GM12878 (cell line): Measurements from ENCODE around the gene PRRC1. TPM values are rescaled to one million over a fixed set of nuclear protein-coding genes. Genes with fewer than 3 reads are reported as not detected.

Source experiments
- ATAC-seq: fragments of 200-7000 bp; cut with Tn5 transposase; 3 replicates; pipeline ENCODE4 v1.9.1; 2020; ENCODE audit warnings: mild to moderate bottlenecking, moderate library complexity
- BruUV-seq: library from RNA; stranded (reverse); fragments of 400-500 nt; replicated peaks from 2 replicates; lab custom pipeline; 2021; lab: Mats Ljungman, UMichigan
- CTCF ChIA-PET: fragments of 300-600 bp; sonication (Branson Sonifier 250); formaldehyde crosslinking; extraction: SDS; loops from one replicate; lab custom pipeline; 2021; ENCODE audit warnings: inconsistent platforms; lab: Yijun Ruan, JAX
- POLR2A ChIA-PET: fragments of 350-600 bp; formaldehyde crosslinking; extraction: SDS; loops from one replicate; lab custom pipeline; 2021; ENCODE audit warnings: inconsistent platforms; lab: Charles Lee
- RAD21 ChIA-PET: fragments of 300-600 bp; sonication (Branson Sonifier 250); formaldehyde crosslinking; loops from one replicate; lab custom pipeline; 2023; ENCODE audit warnings: antibody characterized with exemption; ENCODE audit not compliant: unreplicated experiment; lab: Charles Lee
- SMC1A ChIA-PET: fragments of 300-600 bp; sonication (Branson Sonifier 250); formaldehyde crosslinking; loops from one replicate; lab custom pipeline; 2023; ENCODE audit not compliant: unreplicated experiment, uncharacterized antibody; lab: Charles Lee
- DNase-seq: peaks from one replicate; pipeline ENCODE4 v3.0.0-alpha.2; 2011; ENCODE audit warnings: low read depth, low spot score
- FAIRE-seq: peaks from 3 replicates; lab custom pipeline; 2011; peaks lifted over from hg19 to GRCh38; lab: Jason Lieb, UNC
- H2AFZ ChIP-seq: 2 replicates; pipeline ENCODE4 v1.6.0; 2011; ENCODE audit warnings: low read depth, low read length, control low read depth; ENCODE audit not compliant: control insufficient read depth
- H3K27ac ChIP-seq: 2 replicates; pipeline ENCODE4 v1.5.1; 2011; ENCODE audit warnings: control low read depth; ENCODE audit not compliant: control insufficient read depth, insufficient read depth
- H3K27me3 ChIP-seq, 2 experiments: replicated peaks in 1 of 2; 2 replicates each; pipeline versions ENCODE4 v1.6.0 to v1.6.1; 2011; ENCODE audit warnings: low read length in 1 of 2; ENCODE audit not compliant: control insufficient read depth in 2 of 2, insufficient read depth in 2 of 2
- H3K36me3 ChIP-seq, 2 experiments: 2 replicates each; pipeline ENCODE4 v1.5.1; 2011; ENCODE audit warnings: low read length in 1 of 2; ENCODE audit not compliant: control insufficient read depth in 2 of 2, insufficient read depth in 2 of 2
- H3K4me1 ChIP-seq: 2 replicates; pipeline ENCODE4 v1.6.1; 2011; ENCODE audit warnings: mild to moderate bottlenecking, low read length, moderate library complexity, mixed read lengths; ENCODE audit not compliant: control insufficient read depth, insufficient read depth
- H3K4me2 ChIP-seq: 2 replicates; pipeline ENCODE4 v1.6.0; 2011; ENCODE audit warnings: control low read depth; ENCODE audit not compliant: control insufficient read depth, insufficient read depth
- H3K4me3 ChIP-seq: fragments of 200-600 bp; sonication (generic); 2 replicates; pipeline ENCODE4 v1.5.1; 2016
- H3K79me2 ChIP-seq: 2 replicates; pipeline ENCODE4 v1.6.0; 2011; ENCODE audit warnings: low read length; ENCODE audit not compliant: control insufficient read depth, insufficient read depth
- H3K9ac ChIP-seq: 2 replicates; pipeline ENCODE4 v1.8.0; 2011; ENCODE audit warnings: low read length, control low read depth, mixed read lengths; ENCODE audit not compliant: control insufficient read depth, insufficient read depth
- H3K9me3 ChIP-seq: replicated peaks from 3 replicates; pipeline ENCODE4 v1.5.1; 2011; ENCODE audit warnings: mild to moderate bottlenecking, low read length; ENCODE audit not compliant: control insufficient read depth, insufficient read depth
- H4K20me1 ChIP-seq: 2 replicates; pipeline ENCODE4 v1.6.0; 2011; ENCODE audit not compliant: control insufficient read depth, insufficient read depth
- MEF2B ChIP-seq: fragments of 450-650 bp; IDR thresholded peaks from 2 replicates; pipeline ENCODE4 v1.6.1; 2018; ENCODE audit warnings: mild to moderate bottlenecking, moderate library complexity; ENCODE audit not compliant: partially characterized antibody, poor library complexity, severe bottlenecking
- POLR2AphosphoS5 ChIP-seq: IDR thresholded peaks from 2 replicates; pipeline ENCODE4 v1.6.1; 2011; ENCODE audit warnings: mild to moderate bottlenecking, low read length, inconsistent platforms
- TCF7 ChIP-seq: IDR thresholded peaks from 2 replicates; pipeline ENCODE4 v1.6.1; 2014; ENCODE audit warnings: antibody characterized with exemption, borderline replicate concordance
- WGBS: methylation state at CpG from one replicate; pipeline ENCODE4 v1.1.6; 2016; ENCODE audit warnings: low lambda C conversion rate; ENCODE audit not compliant: insufficient replicate concordance, insufficient coverage; ENCODE audit errors: missing lambda C conversion rate; 5-methylcytosine and 5-hydroxymethylcytosine counted together
- in situ Hi-C: fragments of 300-500 bp; cut with MboI; formaldehyde crosslinking; loops from 9 replicates; pipeline ENCODE4 v1.14.3; 2018; ENCODE audit warnings: mixed read lengths
- intact Hi-C: fragments of 100-400 bp; cut with micrococcal nuclease; formaldehyde crosslinking; loops from one replicate; pipeline ENCODE4 v1.14.2; 2022; ENCODE audit not compliant: unreplicated experiment
- polyA plus RNA-seq, 11 experiments: library from polyadenylated mRNA; depleted of rRNA in 4 of 11; unstranded in 6 of 11; stranded (reverse) in 5 of 11; fragments of >200 nt; fragmentation: Nextera tagmentation in 4 of 11; fragmentation: Illumina TruSeq in 1 of 11; extraction: Ambion mirVana in 4 of 11; extraction: Trizol in 1 of 11; gene quantifications; 1 replicate in 1 of 11; 2 replicates in 10 of 11; pipeline versions ENCODE4 v1.2.1 to v1.2.3, GENCODE V29; 2011 to 2016; ENCODE audit warnings: inconsistent platforms in 2 of 11, missing spikeins in 2 of 11, low read depth in 1 of 11
- total RNA-seq, 4 experiments: library from RNA; depleted of rRNA in 3 of 4; stranded (reverse); fragments of >200 nt in 3 of 4; fragmentation: Illumina TruSeq in 1 of 4; extraction: Trizol in 1 of 4; gene quantifications; 2 replicates each; pipeline versions ENCODE4 v1.2.1 to v1.2.3, GENCODE V29; 2013 to 2021
- TF ChIP-seq, protein P1 (sequence below), 3 experiments: IDR thresholded peaks in 2 of 3; conservative IDR thresholded peaks in 1 of 3; 2 replicates each; pipeline ENCODE4 v1.5.1; 2011; ENCODE audit warnings: low read depth in 3 of 3, low read length in 3 of 3, mild to moderate bottlenecking in 3 of 3, control low read depth in 2 of 3, moderate library complexity in 2 of 3, inconsistent platforms in 1 of 3, mixed read lengths in 1 of 3; ENCODE audit not compliant: control insufficient read depth in 2 of 3, insufficient read depth in 1 of 3; ENCODE audit errors: extremely low read depth in 1 of 3
- TF ChIP-seq, protein P2 (sequence below): fragments of 450-650 bp; formaldehyde crosslinking; IDR thresholded peaks from 2 replicates; pipeline ENCODE4 v1.5.0; 2022; ENCODE audit warnings: mild to moderate bottlenecking, missing genetic modification characterization
- TF ChIP-seq, protein P3 (sequence below): fragments of 450-650 bp; IDR thresholded peaks from 2 replicates; pipeline ENCODE4 v1.6.1; 2018; ENCODE audit warnings: borderline replicate concordance, mild to moderate bottlenecking; ENCODE audit not compliant: partially characterized antibody
- TF ChIP-seq, protein P4 (sequence below): IDR thresholded peaks from 2 replicates; pipeline ENCODE4 v1.6.1; 2012; ENCODE audit warnings: low read depth, low read length, improper control_type of control experiment
- TF ChIP-seq, protein P5 (sequence below): IDR thresholded peaks from 2 replicates; pipeline ENCODE4 v1.6.1; 2012; ENCODE audit warnings: low read length, inconsistent platforms

PRRC1 gene
- total and polyA plus RNA-seq, 10 of the 15 experiments (the other 5 are each of a cell fraction or from before 2014, with no cell fraction given) = 19.0 to 54.5 (median 31.0) TPM

DNA sequence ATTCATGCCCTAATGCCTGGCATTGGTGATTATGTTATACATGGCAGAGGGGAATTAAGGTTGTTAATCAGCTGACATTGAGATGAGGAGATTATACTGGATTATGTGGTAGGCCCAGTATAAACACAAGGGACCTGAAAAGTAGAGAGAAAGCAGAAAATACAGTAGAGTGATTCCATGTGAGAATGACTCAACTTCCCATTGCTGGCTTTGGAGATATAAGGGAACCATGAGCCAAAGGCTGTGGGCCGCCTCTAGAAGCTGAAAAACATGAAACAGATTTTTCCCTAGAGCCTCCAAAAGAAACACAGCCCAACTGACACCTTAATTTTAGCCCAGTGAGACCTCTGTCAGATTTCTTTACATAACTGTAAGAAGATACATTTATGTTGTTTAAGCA, 66.4 kb downstream of the PRRC1 start:
- Histone ChIP-seq H3K27ac (no peak overlapping the region), H3K27me3 (no peaks in the 10 kb centered on the region), H3K4me1 (peaks cover 28% of the 10 kb centered on the region), H3K4me3 (no peak overlapping the region), H3K9ac (no peak overlapping the region), H3K79me2 (no peaks in the 10 kb centered on the region), H3K4me2 (no peak overlapping the region), H2AFZ (no peak overlapping the region), H4K20me1 (no peaks in the 10 kb centered on the region), H3K36me3 (no peaks in the 10 kb centered on the region), H3K9me3 (no peaks in the 10 kb centered on the region)
- CTCF ChIA-PET = interaction anchor here (1.3 to 7.2 kb wide), 5 partner anchors 8 to 20 kb away, joined by 3 to 104 read pairs (median 15); no protein-coding TSS in a partner anchor
- BruUV-seq = no TSS peak
- DNase-seq (no peak), ATAC-seq (no peak), FAIRE-seq (no peak)
- RAD21 ChIA-PET = interaction anchor here (2.3 to 9.1 kb wide), 2 partner anchors 8 to 14 kb away, joined by 6 to 249 read pairs; no protein-coding TSS in a partner anchor
- in situ Hi-C loops (no loop called here), intact Hi-C loops (no loop called here)
- POLR2A ChIA-PET = interaction anchor here (6.6 kb wide), 1 partner anchor 12 kb away, joined by 65 read pairs; no protein-coding TSS in a partner anchor
- WGBS = 0% methylated on average over 1 of the region's 1 CpG
- SMC1A ChIA-PET = interaction anchor here (1.4 to 6.8 kb wide), 4 partner anchors 10 to 81 kb away, joined by 3 to 177 read pairs (median 4); no protein-coding TSS in a partner anchor
- TF ChIP-seq MEF2B = no peak
- no peak for TF ChIP-seq POLR2AphosphoS5
- TF ChIP-seq, protein P1, sequence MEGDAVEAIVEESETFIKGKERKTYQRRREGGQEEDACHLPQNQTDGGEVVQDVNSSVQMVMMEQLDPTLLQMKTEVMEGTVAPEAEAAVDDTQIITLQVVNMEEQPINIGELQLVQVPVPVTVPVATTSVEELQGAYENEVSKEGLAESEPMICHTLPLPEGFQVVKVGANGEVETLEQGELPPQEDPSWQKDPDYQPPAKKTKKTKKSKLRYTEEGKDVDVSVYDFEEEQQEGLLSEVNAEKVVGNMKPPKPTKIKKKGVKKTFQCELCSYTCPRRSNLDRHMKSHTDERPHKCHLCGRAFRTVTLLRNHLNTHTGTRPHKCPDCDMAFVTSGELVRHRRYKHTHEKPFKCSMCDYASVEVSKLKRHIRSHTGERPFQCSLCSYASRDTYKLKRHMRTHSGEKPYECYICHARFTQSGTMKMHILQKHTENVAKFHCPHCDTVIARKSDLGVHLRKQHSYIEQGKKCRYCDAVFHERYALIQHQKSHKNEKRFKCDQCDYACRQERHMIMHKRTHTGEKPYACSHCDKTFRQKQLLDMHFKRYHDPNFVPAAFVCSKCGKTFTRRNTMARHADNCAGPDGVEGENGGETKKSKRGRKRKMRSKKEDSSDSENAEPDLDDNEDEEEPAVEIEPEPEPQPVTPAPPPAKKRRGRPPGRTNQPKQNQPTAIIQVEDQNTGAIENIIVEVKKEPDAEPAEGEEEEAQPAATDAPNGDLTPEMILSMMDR (IDR thresholded peaks at IDR 0.05 in 2 of 3, conservative IDR thresholded peaks at IDR 0.05 in 1 of 3; ENCODE audit: control insufficient read depth in 2 of 3, extremely low read depth in 1 of 3, insufficient read depth in 1 of 3, low read depth in 3 of 3, low read length in 3 of 3) = no peak
- TF ChIP-seq, protein P2, sequence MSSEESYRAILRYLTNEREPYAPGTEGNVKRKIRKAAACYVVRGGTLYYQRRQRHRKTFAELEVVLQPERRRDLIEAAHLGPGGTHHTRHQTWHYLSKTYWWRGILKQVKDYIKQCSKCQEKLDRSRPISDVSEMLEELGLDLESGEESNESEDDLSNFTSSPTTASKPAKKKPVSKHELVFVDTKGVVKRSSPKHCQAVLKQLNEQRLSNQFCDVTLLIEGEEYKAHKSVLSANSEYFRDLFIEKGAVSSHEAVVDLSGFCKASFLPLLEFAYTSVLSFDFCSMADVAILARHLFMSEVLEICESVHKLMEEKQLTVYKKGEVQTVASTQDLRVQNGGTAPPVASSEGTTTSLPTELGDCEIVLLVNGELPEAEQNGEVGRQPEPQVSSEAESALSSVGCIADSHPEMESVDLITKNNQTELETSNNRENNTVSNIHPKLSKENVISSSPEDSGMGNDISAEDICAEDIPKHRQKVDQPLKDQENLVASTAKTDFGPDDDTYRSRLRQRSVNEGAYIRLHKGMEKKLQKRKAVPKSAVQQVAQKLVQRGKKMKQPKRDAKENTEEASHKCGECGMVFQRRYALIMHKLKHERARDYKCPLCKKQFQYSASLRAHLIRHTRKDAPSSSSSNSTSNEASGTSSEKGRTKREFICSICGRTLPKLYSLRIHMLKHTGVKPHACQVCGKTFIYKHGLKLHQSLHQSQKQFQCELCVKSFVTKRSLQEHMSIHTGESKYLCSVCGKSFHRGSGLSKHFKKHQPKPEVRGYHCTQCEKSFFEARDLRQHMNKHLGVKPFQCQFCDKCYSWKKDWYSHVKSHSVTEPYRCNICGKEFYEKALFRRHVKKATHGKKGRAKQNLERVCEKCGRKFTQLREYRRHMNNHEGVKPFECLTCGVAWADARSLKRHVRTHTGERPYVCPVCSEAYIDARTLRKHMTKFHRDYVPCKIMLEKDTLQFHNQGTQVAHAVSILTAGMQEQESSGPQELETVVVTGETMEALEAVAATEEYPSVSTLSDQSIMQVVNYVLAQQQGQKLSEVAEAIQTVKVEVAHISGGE (CRISPR knock-in tag) = no peak
- no peak for TF ChIP-seq TCF7
- TF ChIP-seq, protein P3, sequence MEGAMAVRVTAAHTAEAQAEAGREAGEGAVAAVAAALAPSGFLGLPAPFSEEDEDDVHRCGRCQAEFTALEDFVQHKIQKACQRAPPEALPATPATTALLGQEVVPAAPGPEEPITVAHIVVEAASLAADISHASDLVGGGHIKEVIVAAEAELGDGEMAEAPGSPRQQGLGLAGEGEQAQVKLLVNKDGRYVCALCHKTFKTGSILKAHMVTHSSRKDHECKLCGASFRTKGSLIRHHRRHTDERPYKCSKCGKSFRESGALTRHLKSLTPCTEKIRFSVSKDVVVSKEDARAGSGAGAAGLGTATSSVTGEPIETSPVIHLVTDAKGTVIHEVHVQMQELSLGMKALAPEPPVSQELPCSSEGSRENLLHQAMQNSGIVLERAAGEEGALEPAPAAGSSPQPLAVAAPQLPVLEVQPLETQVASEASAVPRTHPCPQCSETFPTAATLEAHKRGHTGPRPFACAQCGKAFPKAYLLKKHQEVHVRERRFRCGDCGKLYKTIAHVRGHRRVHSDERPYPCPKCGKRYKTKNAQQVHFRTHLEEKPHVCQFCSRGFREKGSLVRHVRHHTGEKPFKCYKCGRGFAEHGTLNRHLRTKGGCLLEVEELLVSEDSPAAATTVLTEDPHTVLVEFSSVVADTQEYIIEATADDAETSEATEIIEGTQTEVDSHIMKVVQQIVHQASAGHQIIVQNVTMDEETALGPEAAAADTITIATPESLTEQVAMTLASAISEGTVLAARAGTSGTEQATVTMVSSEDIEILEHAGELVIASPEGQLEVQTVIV = no peak
- TF ChIP-seq, protein P4, sequence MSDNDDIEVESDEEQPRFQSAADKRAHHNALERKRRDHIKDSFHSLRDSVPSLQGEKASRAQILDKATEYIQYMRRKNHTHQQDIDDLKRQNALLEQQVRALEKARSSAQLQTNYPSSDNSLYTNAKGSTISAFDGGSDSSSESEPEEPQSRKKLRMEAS = no peak
- TF ChIP-seq, protein P5, sequence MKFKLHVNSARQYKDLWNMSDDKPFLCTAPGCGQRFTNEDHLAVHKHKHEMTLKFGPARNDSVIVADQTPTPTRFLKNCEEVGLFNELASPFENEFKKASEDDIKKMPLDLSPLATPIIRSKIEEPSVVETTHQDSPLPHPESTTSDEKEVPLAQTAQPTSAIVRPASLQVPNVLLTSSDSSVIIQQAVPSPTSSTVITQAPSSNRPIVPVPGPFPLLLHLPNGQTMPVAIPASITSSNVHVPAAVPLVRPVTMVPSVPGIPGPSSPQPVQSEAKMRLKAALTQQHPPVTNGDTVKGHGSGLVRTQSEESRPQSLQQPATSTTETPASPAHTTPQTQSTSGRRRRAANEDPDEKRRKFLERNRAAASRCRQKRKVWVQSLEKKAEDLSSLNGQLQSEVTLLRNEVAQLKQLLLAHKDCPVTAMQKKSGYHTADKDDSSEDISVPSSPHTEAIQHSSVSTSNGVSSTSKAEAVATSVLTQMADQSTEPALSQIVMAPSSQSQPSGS = no peak
